Fibroblast of the aortic adventitia (primary cell): ENCODE measurements around the gene SLC35E2B. TPM values are rescaled to one million over a fixed set of nuclear protein-coding genes. Genes with fewer than 3 reads are reported as not detected.

ENCODE experiments used
- DNase-seq: peaks from one replicate; pipeline ENCODE4 v3.0.0-alpha.2; 2010; ENCODE audit warnings: low read depth
- H3K4me3 ChIP-seq: 2 replicates; pipeline ENCODE4 v1.5.1; 2011; ENCODE audit warnings: low read depth, mild to moderate bottlenecking, control low read depth, low read length, moderate library complexity
- CTCF ChIP-seq: IDR thresholded peaks from 2 replicates; pipeline ENCODE4 v1.5.1; 2011; ENCODE audit warnings: mild to moderate bottlenecking, low read length, control low read depth, inconsistent platforms; ENCODE audit not compliant: insufficient read depth
- total RNA-seq: library from RNA; depleted of rRNA; stranded (reverse); fragments of >200 nt; gene quantifications from 2 replicates; pipeline ENCODE4 v1.2.3, GENCODE V29; 2012; ENCODE audit warnings: low replicate concordance

The SLC35E2B gene
- total RNA-seq, 1 donor = 54.8 TPM

DNA sequence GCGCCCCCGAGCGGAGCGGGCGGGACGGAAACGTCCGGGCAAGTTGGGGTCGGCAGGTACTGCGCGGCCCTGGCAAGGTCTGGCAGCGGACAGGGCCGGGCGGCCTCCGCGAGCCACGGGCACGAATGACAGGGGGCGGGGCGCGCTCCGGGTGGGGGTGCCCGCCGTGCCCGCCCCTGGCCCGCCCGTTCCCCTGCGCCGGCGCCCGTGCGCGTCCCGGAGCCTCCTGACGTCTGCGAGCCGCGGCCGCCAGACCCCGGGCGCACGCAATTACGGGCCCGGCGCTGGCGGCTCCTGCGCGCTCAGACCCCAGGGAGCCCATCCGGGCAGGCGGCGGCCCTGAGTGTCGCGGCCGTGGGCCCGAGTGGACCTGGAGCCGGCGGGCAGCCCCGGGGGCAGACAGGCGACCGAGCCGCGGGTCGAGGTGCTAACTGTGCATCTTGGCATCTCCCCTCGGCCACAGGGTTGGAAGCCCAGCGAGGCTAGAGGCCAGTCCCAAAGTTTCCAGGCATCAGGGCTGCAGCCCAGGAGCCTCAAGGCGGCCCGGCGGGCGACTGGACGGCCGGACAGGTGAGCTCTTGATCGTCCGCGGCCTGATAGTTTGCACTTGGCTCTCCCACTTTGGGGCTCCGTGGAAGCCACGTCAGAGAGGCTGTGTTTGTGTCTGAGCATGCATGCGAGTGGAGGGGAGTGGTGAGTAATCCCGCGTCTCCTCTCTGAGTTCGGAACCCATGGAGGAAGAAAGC lies 76.4 kb downstream of the SLC35E2B start:
- H3K4me3 ChIP-seq = peak overlapping the region; percentile 88
- TF ChIP-seq CTCF = no peak
- peak; percentile 18 for DNase-seq

- H3K4me3 ChIP-seq = peak within 1 kb of the TSS; percentile 88
- TF ChIP-seq CTCF = no peak
- peak; percentile 94 for DNase-seq
These were observed 77.1 kb downstream of the SLC35E2B start, which contains the start of gene MIB2 for GRCh38 chr1:1615256-1616044. Gene MIB2, plus strand, starts transcription at chr1:1615500. Its CDS starts 7,953 bp downstream, at chr1:1623453.

DNA sequence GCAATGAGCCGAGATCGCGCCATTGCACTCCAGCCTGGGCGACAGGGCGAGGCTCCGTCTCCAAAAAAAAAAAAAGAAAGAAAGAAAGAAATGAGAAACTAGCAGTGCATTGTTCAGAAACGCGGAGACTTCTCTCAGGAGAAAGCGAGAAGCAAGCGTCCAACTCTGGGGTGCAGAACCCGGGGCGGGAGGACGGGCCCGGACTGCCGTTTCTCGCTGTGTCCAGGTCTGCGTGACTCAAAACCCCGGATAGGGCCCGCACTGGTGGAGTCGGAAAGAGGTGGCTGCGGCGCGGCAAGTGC lies 77.7 kb downstream of the SLC35E2B start:
- peak overlapping the region; percentile 88 for H3K4me3 ChIP-seq
- no peak for DNase-seq
- no peak for TF ChIP-seq CTCF

DNA sequence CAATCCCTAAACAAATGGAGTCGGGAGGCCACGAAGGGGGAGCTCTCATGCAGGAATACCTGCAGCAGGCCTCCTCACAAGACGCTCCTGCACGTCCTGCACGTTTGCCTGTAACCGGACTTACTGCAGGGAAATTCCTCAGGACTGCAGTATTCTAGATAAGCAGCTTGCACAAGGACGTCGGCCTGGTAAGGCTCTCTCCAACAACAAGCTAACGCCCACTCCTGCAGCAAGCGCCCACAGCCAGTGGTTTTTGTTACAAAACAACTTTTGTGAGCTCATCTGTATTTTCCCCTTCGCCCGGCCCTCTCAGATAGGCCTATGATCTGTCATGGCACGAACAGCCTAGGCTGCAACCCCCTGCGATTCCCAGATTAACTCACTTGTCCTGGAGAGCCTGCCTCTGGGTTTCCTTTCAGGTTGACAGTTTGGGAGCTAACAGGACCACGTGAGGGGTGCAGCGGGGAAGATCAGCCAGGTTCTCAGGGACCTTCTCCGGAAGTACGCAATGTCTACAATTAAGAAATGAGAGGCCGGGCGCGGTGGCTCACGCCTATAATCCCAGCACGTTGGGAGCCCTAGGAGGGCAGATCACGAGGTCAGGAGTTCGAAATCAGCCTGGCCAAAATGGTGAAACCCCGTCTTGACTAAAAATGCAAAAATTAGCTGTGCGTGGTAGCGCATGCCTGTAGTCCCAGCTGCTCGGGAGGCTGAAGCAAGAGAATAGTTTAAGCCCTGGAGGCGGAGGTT lies 78.2 kb downstream of the SLC35E2B start:
- H3K4me3 ChIP-seq = peak overlapping the region; percentile 88

GRCh38 chr1:1613509-1614082 lies 79.0 kb downstream of the SLC35E2B start:
- TF ChIP-seq CTCF = no peak
- no peak for DNase-seq
- H3K4me3 ChIP-seq = peak overlapping the region; percentile 88

More for the DNA sequence above, 78.2 kb downstream of the SLC35E2B start:
- TF ChIP-seq CTCF = no peak
- DNase-seq = peak; percentile 91

DNA sequence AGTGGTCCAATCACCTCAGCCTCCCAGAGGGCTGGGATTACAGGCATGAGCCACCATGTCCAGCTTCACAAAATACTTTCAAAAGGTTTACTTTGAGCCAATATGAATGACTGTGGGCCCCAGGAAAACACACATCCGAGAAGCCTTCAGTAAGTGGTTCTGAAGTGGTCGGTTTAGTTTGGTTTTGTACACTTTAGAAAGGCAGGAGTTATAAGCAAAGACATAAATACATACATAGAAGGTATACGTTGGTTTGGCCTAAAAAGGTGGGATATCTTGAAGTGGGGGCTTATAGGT lies 80.5 kb downstream of the SLC35E2B start:
- no peak overlapping the region for H3K4me3 ChIP-seq
- TF ChIP-seq CTCF = no peak
- DNase-seq = no peak
